Caki2 (cell line): ENCODE results near the gene ARHGAP36. TPM values are rescaled to one million over a fixed set of nuclear protein-coding genes. Genes with fewer than 3 reads are reported as not detected.

Experiments used
- DNase-seq: peaks from one replicate; pipeline ENCODE4 v3.0.0-alpha.2; 2015; ENCODE audit warnings: low read depth
- in situ Hi-C: cut with HindIII; loops from 2 replicates; pipeline ENCODE4 v1.10.0; 2016; ENCODE audit warnings: low sequenced_read_pairs, low pct_unique_long_range_greater_than_20kb, mixed read lengths
- total RNA-seq: library from RNA; depleted of rRNA; stranded (reverse); fragments of >200 nt; shearing (Covaris generic); gene quantifications from 2 replicates; pipeline ENCODE4 v1.2.3, GENCODE V29; 2014; ENCODE audit warnings: low replicate concordance; rRNA removed

ARHGAP36 gene
- total RNA-seq, result not detected in 2 replicates

GRCh38 chrX:131058136-131058868 is at the start of gene ARHGAP36:
TSS of gene ARHGAP36 (plus strand) at chrX:131058346. CDS start at chrX:131081666, 23,320 bp downstream.
- DNase-seq, result no peak
- in situ Hi-C loops, result no loop called here

GRCh38 chrX:131010186-131010585 is 48.0 kb upstream of the ARHGAP36 start:
- in situ Hi-C loops, result no loop called here
- no peak for DNase-seq

GRCh38 chrX:131025336-131025735 is 32.8 kb upstream of the ARHGAP36 start:
- in situ Hi-C loops, result no loop called here

GRCh38 chrX:131032354-131033230 is 25.6 kb upstream of the ARHGAP36 start:
- no peak for DNase-seq

More at GRCh38 chrX:131025336-131025735, 32.8 kb upstream of the ARHGAP36 start:
- DNase-seq, result no peak

GRCh38 chrX:131034063-131034462 is 24.1 kb upstream of the ARHGAP36 start:
- DNase-seq, result no peak
- in situ Hi-C loops, result no loop called here

More at GRCh38 chrX:131032354-131033230, 25.6 kb upstream of the ARHGAP36 start:
- in situ Hi-C loops, result no loop called here

- DNase-seq, result no peak
- in situ Hi-C loops, result no loop called here
Observed at GRCh38 chrX:131040781-131041180, 17.4 kb upstream of the ARHGAP36 start.

GRCh38 chrX:131041667-131042066 is 16.5 kb upstream of the ARHGAP36 start:
- DNase-seq, result no peak
- in situ Hi-C loops, result no loop called here

GRCh38 chrX:131045726-131046125 is 12.4 kb upstream of the ARHGAP36 start:
- in situ Hi-C loops, result no loop called here
- no peak for DNase-seq

- DNase-seq, result no peak
- in situ Hi-C loops, result no loop called here
Observed at GRCh38 chrX:131046596-131046995, 11.6 kb upstream of the ARHGAP36 start.

GRCh38 chrX:131047180-131047579 is 11.0 kb upstream of the ARHGAP36 start:
- in situ Hi-C loops, result no loop called here
- DNase-seq, result no peak

GRCh38 chrX:131053076-131053475 is 5.1 kb upstream of the ARHGAP36 start:
- DNase-seq, result no peak
- in situ Hi-C loops, result no loop called here

GRCh38 chrX:131054906-131055305 is 3.2 kb upstream of the ARHGAP36 start:
- DNase-seq, result no peak
- in situ Hi-C loops, result no loop called here

GRCh38 chrX:131057706-131058105 is 440 bp upstream of the ARHGAP36 start:
- in situ Hi-C loops, result no loop called here
- no peak for DNase-seq

- no peak for DNase-seq
- in situ Hi-C loops, result no loop called here
Observed at GRCh38 chrX:131059246-131059645, 1.1 kb downstream of the ARHGAP36 start.

GRCh38 chrX:131060147-131060546 is 2.0 kb downstream of the ARHGAP36 start:
- DNase-seq, result no peak
- in situ Hi-C loops, result no loop called here

- in situ Hi-C loops, result no loop called here
- DNase-seq, result no peak
Observed at GRCh38 chrX:131061306-131061705, 3.2 kb downstream of the ARHGAP36 start.

GRCh38 chrX:131063613-131064012 is 5.5 kb downstream of the ARHGAP36 start:
- DNase-seq, result no peak
- in situ Hi-C loops, result no loop called here

GRCh38 chrX:131066237-131066636 is 8.1 kb downstream of the ARHGAP36 start:
- in situ Hi-C loops, result no loop called here
- DNase-seq, result no peak

- in situ Hi-C loops, result no loop called here
- DNase-seq, result no peak
Observed at GRCh38 chrX:131067216-131067615, 9.1 kb downstream of the ARHGAP36 start.
